Ishikawa (cell line): ENCODE results near the gene ITPR1.

Source experiments
- CEBPB ChIP-seq: IDR thresholded peaks from 2 replicates; pipeline ENCODE4 v1.6.1; 2012
- CREB1 ChIP-seq: IDR thresholded peaks from 2 replicates; pipeline ENCODE4 v1.6.1; 2012; ENCODE audit warnings: low read depth
- EGR1 ChIP-seq: IDR thresholded peaks from 2 replicates; pipeline ENCODE4 v1.6.1; 2012
- EP300 ChIP-seq: IDR thresholded peaks from 2 replicates; pipeline ENCODE4 v1.6.1; 2012; ENCODE audit warnings: borderline replicate concordance
- FOXM1 ChIP-seq: IDR thresholded peaks from 2 replicates; pipeline ENCODE4 v1.6.1; 2012; ENCODE audit warnings: low read depth, borderline replicate concordance
- NFIC ChIP-seq: IDR thresholded peaks from 2 replicates; pipeline ENCODE4 v1.6.1; 2012
- REST ChIP-seq: IDR thresholded peaks from 2 replicates; pipeline ENCODE4 v1.6.1; 2012; ENCODE audit warnings: low read depth, mild to moderate bottlenecking
- TAF1 ChIP-seq: IDR thresholded peaks from 2 replicates; pipeline ENCODE4 v1.6.1; 2012; ENCODE audit warnings: low read depth, mild to moderate bottlenecking
- TCF12 ChIP-seq: IDR thresholded peaks from 2 replicates; pipeline ENCODE4 v1.6.1; 2012; ENCODE audit warnings: low read depth
- TEAD4 ChIP-seq: IDR thresholded peaks from 2 replicates; pipeline ENCODE4 v1.6.1; 2012
- ZBTB7A ChIP-seq: IDR thresholded peaks from 2 replicates; pipeline ENCODE4 v1.6.1; 2012; ENCODE audit warnings: low read depth
- TF ChIP-seq, protein P1 (sequence below): IDR thresholded peaks from 2 replicates; pipeline ENCODE4 v1.6.1; 2012
- TF ChIP-seq, protein P2 (sequence below): IDR thresholded peaks from 2 replicates; pipeline ENCODE4 v1.6.1; 2012

Gene ITPR1

GRCh38 chr3:4778740-4779139 is 285.6 kb downstream of the ITPR1 start:
- no peak for TF ChIP-seq EGR1
- TF ChIP-seq, protein P1, sequence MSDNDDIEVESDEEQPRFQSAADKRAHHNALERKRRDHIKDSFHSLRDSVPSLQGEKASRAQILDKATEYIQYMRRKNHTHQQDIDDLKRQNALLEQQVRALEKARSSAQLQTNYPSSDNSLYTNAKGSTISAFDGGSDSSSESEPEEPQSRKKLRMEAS, result no peak
- no peak for TF ChIP-seq CEBPB
- no peak for TF ChIP-seq NFIC
- TF ChIP-seq, protein P2, sequence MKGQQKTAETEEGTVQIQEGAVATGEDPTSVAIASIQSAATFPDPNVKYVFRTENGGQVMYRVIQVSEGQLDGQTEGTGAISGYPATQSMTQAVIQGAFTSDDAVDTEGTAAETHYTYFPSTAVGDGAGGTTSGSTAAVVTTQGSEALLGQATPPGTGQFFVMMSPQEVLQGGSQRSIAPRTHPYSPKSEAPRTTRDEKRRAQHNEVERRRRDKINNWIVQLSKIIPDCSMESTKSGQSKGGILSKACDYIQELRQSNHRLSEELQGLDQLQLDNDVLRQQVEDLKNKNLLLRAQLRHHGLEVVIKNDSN, result no peak
- TF ChIP-seq TEAD4, result no peak
- no peak for TF ChIP-seq CREB1
- no peak for TF ChIP-seq ZBTB7A
- TF ChIP-seq EP300, result no peak
- no peak for TF ChIP-seq FOXM1
- no peak for TF ChIP-seq TAF1
- no peak for TF ChIP-seq REST

DNA sequence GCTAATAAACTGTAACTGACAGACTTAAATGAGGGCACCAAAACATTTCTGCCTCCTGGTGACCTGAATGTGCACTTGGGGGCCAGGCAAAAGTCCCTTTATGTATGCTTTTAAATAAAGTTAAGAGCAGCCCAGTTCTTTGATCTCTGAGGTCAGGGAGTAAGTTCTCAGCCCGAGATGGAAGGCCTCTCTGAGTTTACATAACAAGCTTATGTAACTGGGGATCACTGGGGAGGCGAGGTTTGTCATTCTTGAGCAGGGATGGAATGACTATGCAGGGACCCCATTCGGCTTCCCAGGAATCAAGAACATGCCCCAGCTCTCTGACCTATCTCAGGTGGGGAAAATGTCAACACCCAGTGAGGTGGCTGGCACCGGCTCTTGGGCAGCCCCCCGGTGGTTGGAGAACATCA is 287.4 kb downstream of the ITPR1 start:
- TF ChIP-seq REST (no peak), TAF1 (no peak)

DNA sequence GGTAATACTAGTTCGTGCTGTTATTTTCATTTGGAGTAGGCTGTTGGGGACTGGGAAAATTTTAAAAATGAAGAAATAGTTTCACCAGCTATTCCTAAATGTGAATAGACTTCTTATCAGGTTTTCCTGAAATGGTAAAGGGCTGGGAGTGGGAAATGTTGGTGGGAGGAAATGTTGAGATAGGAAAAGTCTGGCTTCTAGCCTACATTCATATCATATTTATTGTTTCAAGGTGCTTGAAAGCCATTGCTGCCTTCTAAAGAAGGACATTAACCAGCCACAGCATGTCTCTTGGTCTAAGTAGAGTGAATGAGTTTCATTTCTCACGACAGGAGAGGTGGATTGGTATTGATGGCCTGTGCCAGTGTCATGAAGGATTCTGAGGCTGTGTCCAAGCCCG is 288.9 kb downstream of the ITPR1 start:
- no peak for TF ChIP-seq CEBPB
- TF ChIP-seq REST, result no peak
- TF ChIP-seq ZBTB7A, result no peak
- TF ChIP-seq, protein P1, result no peak
- no peak for TF ChIP-seq FOXM1

GRCh38 chr3:4785551-4785950 is 292.4 kb downstream of the ITPR1 start:
- TF ChIP-seq REST (no peak), ZBTB7A (no peak)

GRCh38 chr3:4786431-4786830 is 293.3 kb downstream of the ITPR1 start:
- TF ChIP-seq NFIC, result no peak
- TF ChIP-seq, protein P1, result no peak
- TF ChIP-seq EGR1, result no peak
- TF ChIP-seq EP300, result no peak
- TF ChIP-seq TAF1, result no peak
- no peak for TF ChIP-seq CEBPB
- TF ChIP-seq TCF12, result no peak
- no peak for TF ChIP-seq ZBTB7A
